Measurements from ENCODE around the gene ZNF792.

ZNF792 gene

DNA sequence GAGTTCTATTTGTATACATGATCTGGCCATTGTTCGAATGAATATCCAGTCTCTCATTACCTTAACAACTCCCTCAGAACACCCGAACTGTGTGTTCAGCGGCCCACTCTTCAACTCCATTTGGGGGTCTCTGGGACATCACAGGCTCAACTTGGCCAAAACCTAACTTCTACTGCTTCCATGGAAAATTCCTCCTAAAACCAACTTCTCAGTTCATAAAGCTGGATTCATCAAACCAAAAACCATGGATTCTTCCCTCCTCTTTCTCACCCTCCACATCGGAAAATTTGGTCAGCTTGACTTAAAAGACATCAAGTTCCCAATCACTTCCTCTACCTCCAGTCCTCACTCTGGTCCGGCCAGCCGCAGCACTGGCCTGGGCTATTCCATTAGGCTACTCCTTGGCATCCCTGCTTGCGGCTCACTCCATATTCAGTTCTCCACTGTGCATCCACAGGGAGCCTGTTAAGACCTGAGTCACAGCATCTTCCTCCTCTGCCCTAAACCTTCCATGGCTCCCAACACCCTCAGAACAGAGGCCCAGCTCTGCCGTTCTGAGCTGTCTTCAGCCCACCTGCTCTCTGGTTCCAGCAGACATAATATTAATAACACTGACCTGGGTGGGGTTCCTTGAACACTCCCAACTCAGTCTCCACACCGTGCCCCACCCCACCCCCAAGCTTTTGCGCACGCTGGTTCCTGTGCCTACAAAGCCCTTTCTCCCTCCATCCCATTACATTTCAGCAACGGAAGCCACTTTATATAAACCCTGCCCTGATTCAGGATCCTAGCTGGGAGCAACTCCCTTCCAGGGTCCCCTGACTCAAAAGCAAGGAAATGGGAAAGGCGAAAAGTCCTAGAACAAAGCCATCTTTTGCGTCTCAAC lies 1.1 kb downstream of the ZNF792 start:
- TF ChIP-seq CTCF (IDR thresholded peaks at IDR 0.05; ENCODE audit: low read length), result no peak
- TF ChIP-seq EZH2 (IDR thresholded peaks at IDR 0.05; ENCODE audit: borderline replicate concordance, low read length), result no peak
- H3K79me2 ChIP-seq (ENCODE audit: insufficient read depth, low read length), result no peaks in the 10 kb centered on the region
- peak overlapping the region; percentile 90 for H3K4me2 ChIP-seq (ENCODE audit: low read length)
- peak overlapping the region; percentile 72 for H3K9ac ChIP-seq (ENCODE audit: low read length)
- H3K4me3 ChIP-seq (ENCODE audit: low read depth, low read length, poor library complexity, severe bottlenecking), result peak overlapping the region; percentile 80
- no peaks in the 10 kb centered on the region for H3K9me2 ChIP-seq (ENCODE audit: low read depth, low read length)
- peaks cover 28% of the 10 kb centered on the region for H3K9me3 ChIP-seq (ENCODE audit: low read length)
- H3K4me1 ChIP-seq (ENCODE audit: insufficient read depth, low read length, severe bottlenecking), result peaks cover 17% of the 10 kb centered on the region
- peaks cover 34% of the 10 kb centered on the region for H3K36me3 ChIP-seq (ENCODE audit: insufficient read depth, low read length)
- no peaks in the 10 kb centered on the region for H3F3A ChIP-seq (ENCODE audit: insufficient read depth, low read length)
- peak overlapping the region; percentile 57 for H3K27ac ChIP-seq (ENCODE audit: low read depth, low read length, poor library complexity, severe bottlenecking)
- H3K27me3 ChIP-seq (ENCODE audit: insufficient read depth, low read length), result peaks cover 5% of the 10 kb centered on the region; the same call in 1 of the 2 replicates
- H2AFZ ChIP-seq (ENCODE audit: low read length), result no peak overlapping the region
- no peaks in the 10 kb centered on the region for H4K20me1 ChIP-seq (ENCODE audit: insufficient read depth, low read length)

DNA sequence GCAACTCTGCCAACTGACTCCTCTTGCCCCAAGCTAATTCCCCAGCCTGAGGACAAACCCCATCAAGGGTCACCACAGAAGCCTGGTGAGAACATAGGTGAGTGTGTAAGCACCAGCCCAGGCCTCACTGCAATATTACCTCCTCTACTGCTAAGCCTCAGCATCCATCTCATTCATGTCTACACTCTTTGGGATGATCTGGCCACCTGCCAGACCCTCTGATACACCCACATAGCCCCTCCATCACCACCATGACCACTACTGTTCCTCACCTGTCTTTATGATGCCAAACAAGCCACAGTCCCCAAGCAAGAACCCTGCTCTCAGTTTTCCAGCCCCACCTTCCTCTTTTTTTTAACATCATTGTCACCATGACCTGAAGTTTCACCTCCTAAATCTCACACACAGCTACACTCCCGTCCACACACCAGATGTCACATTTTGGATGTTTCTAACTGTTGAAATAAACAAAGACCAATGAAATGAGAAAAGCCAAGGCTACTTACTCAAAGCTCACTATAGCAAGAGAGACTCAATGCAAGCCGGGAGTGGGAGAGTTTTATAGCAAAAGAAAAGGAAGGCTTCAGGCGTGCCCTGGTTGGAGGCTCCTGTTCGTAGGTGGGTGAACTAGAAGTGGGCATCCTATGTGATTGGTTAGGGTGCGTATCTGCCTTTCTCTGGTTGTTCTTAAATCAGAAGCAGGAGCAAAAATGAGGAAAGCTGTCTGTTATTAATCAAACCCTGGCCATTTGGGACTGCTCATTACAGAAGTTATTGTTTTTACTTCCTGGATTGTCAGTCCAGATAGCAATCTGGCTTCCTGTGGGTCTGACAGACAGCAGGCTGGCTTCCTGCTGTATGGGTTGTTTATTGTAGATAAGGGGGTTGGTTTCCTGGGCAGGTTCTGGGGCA lies 2.0 kb downstream of the ZNF792 start:
- Histone ChIP-seq H2AFZ (ENCODE audit: low read length) (no peak overlapping the region), H3K4me3 (ENCODE audit: low read depth, low read length, poor library complexity, severe bottlenecking) (peak overlapping the region; percentile 80), H3K9me3 (ENCODE audit: low read length) (peaks cover 32% of the 10 kb centered on the region), H4K20me1 (ENCODE audit: insufficient read depth, low read length) (no peaks in the 10 kb centered on the region), H3K27me3 (ENCODE audit: insufficient read depth, low read length) (no peaks in the 10 kb centered on the region; the same call in 1 of the 2 replicates), H3K4me1 (ENCODE audit: insufficient read depth, low read length, severe bottlenecking) (peaks cover 17% of the 10 kb centered on the region), H3F3A (ENCODE audit: insufficient read depth, low read length) (no peaks in the 10 kb centered on the region), H3K36me3 (ENCODE audit: insufficient read depth, low read length) (peaks cover 43% of the 10 kb centered on the region), H3K9me2 (ENCODE audit: low read depth, low read length) (no peaks in the 10 kb centered on the region), H3K79me2 (ENCODE audit: insufficient read depth, low read length) (no peaks in the 10 kb centered on the region), H3K4me2 (ENCODE audit: low read length) (peak overlapping the region; percentile 90), H3K9ac (ENCODE audit: low read length) (peak overlapping the region; percentile 72; the same call in 1 of the 2 replicates), H3K27ac (ENCODE audit: low read depth, low read length, poor library complexity, severe bottlenecking) (peak overlapping the region; percentile 57)
- no peak for TF ChIP-seq CTCF (IDR thresholded peaks at IDR 0.05; ENCODE audit: low read length)
- TF ChIP-seq EZH2 (IDR thresholded peaks at IDR 0.05; ENCODE audit: borderline replicate concordance, low read length), result no peak

DNA sequence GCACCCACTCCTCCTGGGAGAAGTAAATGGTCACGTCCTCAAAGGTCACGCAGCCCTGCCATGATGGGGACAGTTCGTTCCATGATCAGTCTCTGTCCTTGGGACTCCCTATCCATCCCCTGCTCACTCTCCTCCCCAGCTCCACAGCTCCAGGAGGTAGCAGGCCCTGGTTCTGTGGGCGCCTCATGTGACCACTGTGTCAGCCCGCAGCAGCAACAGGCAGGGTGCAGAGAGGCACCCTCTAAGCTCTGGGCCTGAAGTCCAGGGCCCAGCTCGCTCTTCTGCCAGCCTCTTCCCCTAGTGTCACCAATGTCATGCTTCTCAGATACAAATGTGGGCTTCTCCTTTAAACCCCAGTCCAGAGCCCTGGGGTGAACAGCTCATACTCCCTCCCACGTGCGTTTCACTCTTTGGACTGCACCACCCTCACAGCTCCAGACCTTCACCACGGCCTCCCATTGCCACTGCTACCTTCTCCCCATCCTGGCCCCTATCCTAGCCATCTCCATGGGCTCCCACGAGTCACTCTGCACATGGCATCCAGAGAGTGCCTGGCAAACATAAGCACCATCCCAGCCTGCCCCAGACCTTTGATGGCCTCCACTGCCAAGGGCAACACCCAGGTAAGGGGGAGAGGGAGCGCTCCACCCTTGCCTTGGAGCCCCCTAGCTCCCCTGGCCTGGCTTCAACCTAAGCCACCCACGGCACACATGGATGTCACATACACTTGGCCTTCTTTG lies 2.9 kb downstream of the ZNF792 start:
- Histone ChIP-seq H3K36me3 (ENCODE audit: insufficient read depth, low read length) (peaks cover 49% of the 10 kb centered on the region), H3K9me2 (ENCODE audit: low read depth, low read length) (no peaks in the 10 kb centered on the region), H3K4me2 (ENCODE audit: low read length) (no peak overlapping the region), H3K27me3 (ENCODE audit: insufficient read depth, low read length) (no peaks in the 10 kb centered on the region), H3K4me3 (ENCODE audit: low read depth, low read length, poor library complexity, severe bottlenecking) (no peak overlapping the region), H4K20me1 (ENCODE audit: insufficient read depth, low read length) (no peaks in the 10 kb centered on the region), H3K4me1 (ENCODE audit: insufficient read depth, low read length, severe bottlenecking) (peaks cover 17% of the 10 kb centered on the region), H3F3A (ENCODE audit: insufficient read depth, low read length) (no peaks in the 10 kb centered on the region), H3K79me2 (ENCODE audit: insufficient read depth, low read length) (no peaks in the 10 kb centered on the region), H3K9me3 (ENCODE audit: low read length) (peaks cover 37% of the 10 kb centered on the region), H2AFZ (ENCODE audit: low read length) (no peak overlapping the region), H3K9ac (ENCODE audit: low read length) (no peak overlapping the region), H3K27ac (ENCODE audit: low read depth, low read length, poor library complexity, severe bottlenecking) (no peak overlapping the region)
- TF ChIP-seq CTCF (IDR thresholded peaks at IDR 0.05; ENCODE audit: low read length) (no peak), EZH2 (IDR thresholded peaks at IDR 0.05; ENCODE audit: borderline replicate concordance, low read length) (no peak)
